ENCODE data around the gene PKM.

GRCh38 chr15:72227720-72228119 is 3.3 kb downstream of the PKM start:
- TF ChIP-seq CTCF (conservative IDR thresholded peaks at IDR 0.05 in 1 of 2, IDR thresholded peaks at IDR 0.05 in 1 of 2; ENCODE audit: low read depth in 1 of 2, low read length in 2 of 2) (no peak), EZH2 (IDR thresholded peaks at IDR 0.05; ENCODE audit: low read length, missing control alignments) (no peak)
